ENCODE results near the gene SEPTIN8.
A peak's percentile ranks its signal among the peaks of the same experiment; 100 is the strongest.
"Not testable (repeated sequence)": the region's sequence is repeated elsewhere in the genome, so short reads cannot be mapped to it uniquely, and the experiment has no call there.

The SEPTIN8 gene

DNA sequence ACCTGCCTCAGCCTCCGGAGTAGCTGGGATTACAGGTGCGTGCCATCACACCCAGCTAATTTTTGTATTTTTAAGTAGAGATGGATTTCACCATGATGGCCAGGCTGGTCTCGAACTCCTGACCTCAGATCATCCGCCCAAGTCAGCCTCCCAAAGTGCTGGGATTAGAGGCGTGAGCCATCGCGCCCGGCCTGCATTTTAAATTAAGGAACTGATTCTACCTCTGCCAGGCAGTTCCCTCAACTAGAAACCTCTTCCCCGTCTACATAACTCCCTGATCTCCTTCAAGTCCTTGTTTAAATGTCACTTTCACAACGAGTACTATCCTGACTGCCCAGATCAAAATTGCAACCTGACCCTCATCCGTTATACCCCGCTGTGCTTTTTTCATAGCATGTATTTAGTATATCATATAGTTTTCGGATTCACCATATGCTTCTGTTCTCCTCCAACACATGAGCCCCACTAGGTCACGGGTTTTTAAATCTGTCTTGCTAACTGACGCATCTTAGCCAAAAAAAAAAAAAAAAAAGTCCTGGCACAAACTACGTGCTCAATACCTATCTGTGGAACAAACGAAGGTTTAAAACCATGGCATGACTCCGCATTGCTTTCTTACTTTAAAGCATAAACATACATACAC lies 35.2 kb upstream of the SEPTIN8 start:
- no peak for DNase-seq (ENCODE audit: low read depth)
- TF ChIP-seq, protein P1, sequence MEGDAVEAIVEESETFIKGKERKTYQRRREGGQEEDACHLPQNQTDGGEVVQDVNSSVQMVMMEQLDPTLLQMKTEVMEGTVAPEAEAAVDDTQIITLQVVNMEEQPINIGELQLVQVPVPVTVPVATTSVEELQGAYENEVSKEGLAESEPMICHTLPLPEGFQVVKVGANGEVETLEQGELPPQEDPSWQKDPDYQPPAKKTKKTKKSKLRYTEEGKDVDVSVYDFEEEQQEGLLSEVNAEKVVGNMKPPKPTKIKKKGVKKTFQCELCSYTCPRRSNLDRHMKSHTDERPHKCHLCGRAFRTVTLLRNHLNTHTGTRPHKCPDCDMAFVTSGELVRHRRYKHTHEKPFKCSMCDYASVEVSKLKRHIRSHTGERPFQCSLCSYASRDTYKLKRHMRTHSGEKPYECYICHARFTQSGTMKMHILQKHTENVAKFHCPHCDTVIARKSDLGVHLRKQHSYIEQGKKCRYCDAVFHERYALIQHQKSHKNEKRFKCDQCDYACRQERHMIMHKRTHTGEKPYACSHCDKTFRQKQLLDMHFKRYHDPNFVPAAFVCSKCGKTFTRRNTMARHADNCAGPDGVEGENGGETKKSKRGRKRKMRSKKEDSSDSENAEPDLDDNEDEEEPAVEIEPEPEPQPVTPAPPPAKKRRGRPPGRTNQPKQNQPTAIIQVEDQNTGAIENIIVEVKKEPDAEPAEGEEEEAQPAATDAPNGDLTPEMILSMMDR (conservative IDR thresholded peaks at IDR 0.05; ENCODE audit: low read depth, low read length) = no peak
- no peak overlapping the region for H3K4me3 ChIP-seq (ENCODE audit: low read depth, low read length)

DNA sequence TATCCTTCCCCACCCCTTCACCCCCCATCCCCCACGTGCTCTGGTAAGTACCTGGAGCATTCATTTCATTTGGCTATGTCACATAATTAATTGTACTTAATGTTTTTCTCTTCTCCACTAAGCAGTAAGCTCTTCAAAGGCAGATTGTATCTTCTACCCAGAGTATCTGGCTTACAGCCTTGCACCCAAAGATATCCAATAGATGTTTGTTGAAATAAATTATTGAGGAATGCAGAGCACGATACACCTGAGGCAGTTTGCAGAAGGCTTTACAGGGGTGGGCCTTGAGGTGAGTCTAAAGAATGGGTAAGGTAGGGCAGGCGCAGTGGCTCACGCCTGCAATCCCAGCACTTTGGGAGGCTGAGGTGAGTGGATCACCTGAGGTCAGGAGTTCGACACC lies 33.6 kb upstream of the SEPTIN8 start:
- TF ChIP-seq, protein P1 (conservative IDR thresholded peaks at IDR 0.05; ENCODE audit: low read depth, low read length) = no peak
- no peak overlapping the region for H3K4me3 ChIP-seq (ENCODE audit: low read depth, low read length)
- DNase-seq (ENCODE audit: low read depth) = no peak

DNA sequence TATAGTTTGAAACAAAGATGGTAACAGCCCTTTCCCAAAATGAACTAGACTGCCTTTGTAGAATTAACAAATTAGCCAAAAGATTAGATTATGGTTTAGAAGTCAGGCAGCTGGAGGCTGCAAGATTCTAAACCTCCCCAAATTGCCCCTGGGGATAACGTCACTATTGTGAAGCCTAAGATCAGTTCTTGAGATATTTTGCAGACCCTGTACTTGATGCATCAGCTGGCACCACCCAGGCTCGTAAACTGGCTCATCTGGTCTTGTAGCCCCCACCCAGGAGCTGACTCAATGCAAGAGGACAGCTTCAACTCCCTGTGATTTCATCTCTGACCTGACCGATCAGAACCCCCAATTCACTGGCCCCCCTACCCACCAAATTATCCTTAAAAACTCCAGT lies 31.8 kb upstream of the SEPTIN8 start:
- TF ChIP-seq, protein P1 (conservative IDR thresholded peaks at IDR 0.05; ENCODE audit: low read depth, low read length) = no peak
- no peak for DNase-seq (ENCODE audit: low read depth)
- no peak overlapping the region for H3K4me3 ChIP-seq (ENCODE audit: low read depth, low read length)

DNA sequence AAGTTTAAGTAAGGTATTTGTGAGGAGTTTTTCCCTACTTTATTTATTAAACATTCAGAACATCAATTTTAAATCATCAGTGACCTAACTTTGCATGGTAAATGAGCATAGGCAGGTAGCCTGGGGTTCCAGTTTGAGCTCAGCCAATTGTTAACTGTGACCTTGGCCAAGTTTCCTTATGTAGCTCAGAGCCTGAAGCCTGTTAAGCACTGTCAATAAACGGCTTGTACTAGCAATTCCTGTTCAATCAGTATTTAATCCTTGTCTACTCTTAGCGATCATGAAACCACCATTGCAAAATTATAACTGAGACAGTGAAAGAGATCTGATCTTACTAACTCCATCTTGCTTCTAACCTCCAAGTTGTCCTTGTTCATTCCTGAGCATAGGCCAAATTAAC lies 31.4 kb upstream of the SEPTIN8 start:
- TF ChIP-seq, protein P1 (conservative IDR thresholded peaks at IDR 0.05; ENCODE audit: low read depth, low read length) = no peak
- no peak overlapping the region for H3K4me3 ChIP-seq (ENCODE audit: low read depth, low read length)
- DNase-seq (ENCODE audit: low read depth) = no peak

DNA sequence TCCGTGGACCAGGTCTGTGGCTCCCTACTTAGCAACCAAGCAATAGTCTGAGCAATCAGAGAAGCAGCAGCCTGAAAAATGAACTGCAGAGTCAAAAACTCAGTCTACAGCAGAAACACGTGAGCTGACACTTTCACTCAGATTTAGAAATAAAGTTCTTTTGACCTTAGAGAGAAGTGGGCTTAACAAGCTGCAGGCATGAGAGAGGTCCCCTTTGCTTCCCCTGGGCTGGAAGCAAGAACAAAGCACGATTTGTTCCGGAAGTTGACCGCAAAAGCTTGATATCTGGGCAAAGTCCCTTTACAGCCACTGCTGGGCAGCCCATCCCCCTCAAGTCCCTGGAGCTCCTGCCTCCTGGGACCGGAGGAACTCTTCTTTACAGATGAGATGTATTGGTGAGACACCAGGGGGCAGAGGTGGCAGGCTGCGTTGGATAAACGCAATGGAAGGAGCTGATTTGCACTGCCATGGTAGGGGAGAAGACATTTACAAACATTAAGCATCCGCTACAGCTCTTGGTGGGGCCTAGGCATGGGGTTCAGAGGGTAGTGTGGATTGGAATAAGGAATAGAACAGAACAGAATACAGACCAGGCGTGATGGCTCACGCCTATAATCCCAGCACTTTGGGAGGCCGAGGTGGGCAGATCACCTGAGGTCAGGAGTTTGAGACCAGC lies 30.3 kb upstream of the SEPTIN8 start:
- DNase-seq (ENCODE audit: low read depth) = no peak
- H3K4me3 ChIP-seq (ENCODE audit: low read depth, low read length) = no peak overlapping the region
- TF ChIP-seq, protein P1 (conservative IDR thresholded peaks at IDR 0.05; ENCODE audit: low read depth, low read length) = peak; percentile 31

DNA sequence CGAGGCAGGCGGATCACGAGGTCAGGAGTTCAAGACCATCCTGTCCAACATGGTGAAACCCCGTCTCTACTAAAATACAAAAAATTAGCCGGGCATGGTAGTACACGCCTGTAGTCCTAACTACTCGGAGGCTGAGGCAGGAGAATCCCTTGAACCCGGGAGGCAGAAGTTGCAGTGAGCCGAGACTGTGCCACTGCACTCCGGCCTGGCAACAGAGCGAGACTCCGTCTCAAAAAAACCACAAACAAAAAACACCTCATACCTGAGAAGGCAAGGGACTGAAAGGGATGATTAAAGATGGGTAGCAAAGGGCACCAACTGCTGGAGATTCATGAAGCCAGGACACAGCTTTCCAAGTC lies 29.7 kb upstream of the SEPTIN8 start:
- not testable (repeated sequence) for DNase-seq (ENCODE audit: low read depth); H3K4me3 ChIP-seq (ENCODE audit: low read depth, low read length)

DNA sequence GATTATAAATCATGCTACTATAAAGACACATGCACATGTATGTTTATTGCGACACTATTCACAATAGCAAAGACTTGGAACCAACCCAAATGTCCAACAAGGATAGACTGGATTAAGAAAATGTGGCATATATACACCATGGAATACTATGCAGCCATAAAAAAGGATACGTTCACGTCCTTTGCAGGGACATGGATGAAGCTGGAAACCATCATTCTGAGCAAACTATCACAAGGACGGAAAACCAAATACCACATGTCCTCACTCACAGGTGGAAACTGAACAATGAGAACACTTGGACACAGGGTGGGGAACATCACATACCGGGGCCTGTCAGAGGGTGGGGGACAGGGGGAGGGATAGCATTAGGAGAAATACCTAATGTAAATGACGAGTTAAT lies 28.8 kb upstream of the SEPTIN8 start:
- not testable (repeated sequence) for DNase-seq (ENCODE audit: low read depth); H3K4me3 ChIP-seq (ENCODE audit: low read depth, low read length)

DNA sequence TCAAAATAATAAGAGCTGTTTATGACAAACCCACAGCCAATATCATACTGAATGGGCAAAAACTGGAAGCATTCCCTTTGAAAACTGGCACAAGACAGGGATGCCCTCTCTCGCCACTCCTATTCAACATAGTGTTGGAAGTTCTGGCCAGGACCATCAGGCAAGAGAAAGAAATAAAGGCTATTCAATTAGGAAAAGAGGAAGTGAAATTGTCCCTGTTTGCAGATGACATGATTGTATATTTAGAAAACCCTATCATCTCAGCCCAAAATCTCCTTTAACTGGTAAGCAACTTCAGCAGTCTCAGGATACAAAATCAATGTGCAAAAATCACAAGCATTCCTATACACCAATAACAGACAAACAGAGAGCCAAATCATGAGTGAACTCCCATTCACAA lies 27.2 kb upstream of the SEPTIN8 start:
- H3K4me3 ChIP-seq (ENCODE audit: low read depth, low read length); DNase-seq (ENCODE audit: low read depth): not testable (repeated sequence)

DNA sequence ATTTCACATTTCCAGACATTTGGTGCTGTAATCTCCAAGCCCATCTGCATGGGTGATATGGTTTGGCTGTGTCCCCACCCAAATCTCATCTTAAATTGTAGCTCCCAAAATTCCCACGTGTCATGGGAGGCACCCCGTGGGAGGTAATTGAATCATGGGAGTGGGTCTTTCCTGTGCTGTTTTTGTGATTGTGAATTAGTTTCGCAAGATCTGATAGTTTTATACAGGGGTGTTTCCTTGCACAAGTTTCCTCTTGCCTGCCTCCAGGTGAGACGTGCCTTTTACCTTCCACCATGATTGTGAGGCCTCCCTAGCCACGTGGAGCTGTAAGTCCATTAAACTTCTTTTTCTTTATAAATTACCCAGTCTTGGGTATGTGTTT lies 25.6 kb upstream of the SEPTIN8 start:
- H3K4me3 ChIP-seq (ENCODE audit: low read depth, low read length); DNase-seq (ENCODE audit: low read depth): not testable (repeated sequence)
